ENCODE results near the gene PAAF1. TPM values are rescaled to one million over a fixed set of nuclear protein-coding genes. Genes with fewer than 3 reads are reported as not detected.

PAAF1 gene
- total RNA-seq, 1 donor from 2014 or later = 27.5 TPM

- no peaks in the 10 kb centered on the region for H3K9me3 Mint-ChIP-seq
- H3K27me3 Mint-ChIP-seq (ENCODE audit: low read depth) = no peaks in the 10 kb centered on the region
- TF ChIP-seq CTCF (conservative IDR thresholded peaks at IDR 0.05) = no peak
- no peak overlapping the region for H3K4me3 Mint-ChIP-seq
- H3K36me3 Mint-ChIP-seq (ENCODE audit: low read depth) = peaks cover 7% of the 10 kb centered on the region
- no peak overlapping the region for H3K27ac Mint-ChIP-seq (ENCODE audit: unreplicated experiment)
- no peak for DNase-seq (ENCODE audit: low read depth, low spot score)
- H3K4me1 Mint-ChIP-seq = no peaks in the 10 kb centered on the region
Measured at GRCh38 chr11:73893041-73893440, 16.2 kb downstream of the PAAF1 start.

GRCh38 chr11:73894725-73895335, 18.0 kb downstream of the PAAF1 start:
- TF ChIP-seq CTCF (conservative IDR thresholded peaks at IDR 0.05) = no peak
- Mint-ChIP-seq H3K27ac (ENCODE audit: unreplicated experiment) (no peak overlapping the region), H3K4me3 (no peak overlapping the region), H3K4me1 (no peaks in the 10 kb centered on the region), H3K36me3 (ENCODE audit: low read depth) (peaks cover 16% of the 10 kb centered on the region), H3K9me3 (no peaks in the 10 kb centered on the region), H3K27me3 (ENCODE audit: low read depth) (no peaks in the 10 kb centered on the region)
- DNase-seq (ENCODE audit: low read depth, low spot score) = no peak

- Mint-ChIP-seq H3K27ac (ENCODE audit: unreplicated experiment) (no peak overlapping the region), H3K9me3 (no peaks in the 10 kb centered on the region), H3K27me3 (ENCODE audit: low read depth) (no peaks in the 10 kb centered on the region), H3K4me3 (no peak overlapping the region), H3K36me3 (ENCODE audit: low read depth) (peaks cover 17% of the 10 kb centered on the region), H3K4me1 (no peaks in the 10 kb centered on the region)
- TF ChIP-seq CTCF (conservative IDR thresholded peaks at IDR 0.05) = no peak
- no peak for DNase-seq (ENCODE audit: low read depth, low spot score)
Measured at GRCh38 chr11:73902303-73902702, 25.5 kb downstream of the PAAF1 start.

- Mint-ChIP-seq H3K4me1 (no peaks in the 10 kb centered on the region), H3K9me3 (no peaks in the 10 kb centered on the region), H3K4me3 (no peak overlapping the region), H3K27me3 (ENCODE audit: low read depth) (no peaks in the 10 kb centered on the region), H3K36me3 (ENCODE audit: low read depth) (peaks cover 9% of the 10 kb centered on the region), H3K27ac (ENCODE audit: unreplicated experiment) (no peak overlapping the region)
- no peak for DNase-seq (ENCODE audit: low read depth, low spot score)
- no peak for TF ChIP-seq CTCF (conservative IDR thresholded peaks at IDR 0.05)
Measured at GRCh38 chr11:73907191-73907590, 30.4 kb downstream of the PAAF1 start.

- Mint-ChIP-seq H3K27ac (ENCODE audit: unreplicated experiment) (no peak overlapping the region), H3K4me3 (no peak overlapping the region), H3K36me3 (ENCODE audit: low read depth) (peaks cover 11% of the 10 kb centered on the region), H3K27me3 (ENCODE audit: low read depth) (no peaks in the 10 kb centered on the region), H3K4me1 (no peaks in the 10 kb centered on the region), H3K9me3 (no peaks in the 10 kb centered on the region)
- TF ChIP-seq CTCF (conservative IDR thresholded peaks at IDR 0.05) = no peak
- no peak for DNase-seq (ENCODE audit: low read depth, low spot score)
Measured at GRCh38 chr11:73912026-73912425, 35.2 kb downstream of the PAAF1 start.
